NCI-H1048 (cell line): ENCODE measurements around the gene A2M.
"Not testable (repeated sequence)": the region's sequence is repeated elsewhere in the genome, so short reads cannot be mapped to it uniquely, and the experiment has no call there.

Experiments used
- DNase-seq: peaks from one replicate; lab custom pipeline; 2025; lab: John Stamatoyannopoulos, UW

Gene A2M

DNA sequence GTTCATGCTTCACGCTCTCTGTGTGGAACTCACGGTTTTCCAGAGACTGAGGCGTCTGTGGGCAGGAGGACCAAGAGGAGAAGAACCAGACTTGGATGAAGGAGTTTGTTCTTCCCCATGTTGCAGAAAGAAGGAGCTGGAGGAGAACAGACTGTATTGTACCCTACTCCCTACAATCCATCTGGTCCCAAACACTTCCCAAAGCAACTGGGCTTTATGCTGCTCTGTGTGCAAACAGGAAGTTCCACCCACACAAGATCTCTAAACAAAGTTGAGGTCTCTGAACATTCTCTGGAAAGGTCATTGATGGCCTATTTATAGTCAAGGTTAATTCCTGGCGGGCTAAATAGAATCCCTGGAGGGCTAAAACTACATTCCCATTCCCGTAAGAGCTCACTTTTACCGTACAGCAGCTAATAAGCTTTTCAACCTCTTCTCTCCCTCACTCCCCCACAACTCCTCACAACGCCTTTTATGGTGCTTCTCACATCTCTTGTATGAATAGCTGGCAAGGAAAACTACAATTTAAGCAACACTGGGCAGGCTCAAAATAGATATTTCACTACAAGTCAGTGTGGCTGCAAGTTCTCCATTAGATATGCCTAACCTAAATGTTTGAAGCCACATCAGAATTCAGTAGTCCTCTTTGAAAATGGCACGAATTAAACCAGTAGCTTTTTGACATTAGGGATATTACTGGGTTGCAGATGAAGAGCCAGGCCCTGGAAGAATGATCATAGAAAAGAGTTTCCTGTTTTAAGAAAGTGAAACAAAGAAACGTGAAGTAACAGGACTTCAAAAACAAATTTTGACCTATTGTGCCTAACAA lies at the start of gene A2M:
Gene A2M, minus strand, starts transcription at position 189 of the 829 bp plus-strand sequence. Its CDS starts 70 bp downstream, at position 119.
- DNase-seq = no peak

DNA sequence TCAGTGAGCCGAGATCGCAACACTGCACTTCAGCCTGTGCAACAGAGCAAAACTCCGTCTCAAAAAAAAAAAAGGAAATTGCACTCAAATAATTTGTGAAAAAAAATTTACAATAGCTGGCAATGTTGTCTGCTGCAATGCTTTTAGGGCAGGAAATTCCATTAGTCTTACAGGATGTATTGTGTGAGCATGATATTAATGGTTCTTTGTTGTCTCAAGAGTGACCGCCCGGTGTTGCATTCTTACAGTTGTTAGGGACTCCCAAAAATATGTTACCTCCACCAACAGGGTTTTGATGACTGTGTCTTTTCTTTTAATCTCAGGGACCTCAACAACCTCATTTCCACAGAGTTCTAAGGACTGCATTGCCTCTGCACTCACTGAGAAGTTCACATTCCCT lies 47.7 kb upstream of the A2M start:
- no peak for DNase-seq

DNA sequence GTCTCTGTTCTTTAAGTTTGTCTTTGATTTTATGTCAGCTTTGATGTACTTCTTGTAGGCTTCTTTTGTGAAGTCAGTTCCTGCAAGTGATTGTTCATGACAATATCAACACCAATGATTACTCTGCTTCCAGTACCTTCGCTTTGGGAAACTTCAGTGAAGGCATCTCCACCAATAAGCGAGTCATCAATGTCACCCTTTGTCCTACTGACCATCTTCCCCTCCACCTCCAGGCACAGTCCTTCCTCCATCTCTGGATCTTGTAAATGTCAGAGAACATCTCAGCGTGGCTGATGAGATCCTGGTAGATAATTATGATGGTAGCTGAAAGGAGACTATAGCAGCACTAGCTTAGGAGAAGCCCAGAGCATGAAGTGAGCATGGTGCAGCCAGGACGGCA lies 40.4 kb upstream of the A2M start:
- no peak for DNase-seq

DNA sequence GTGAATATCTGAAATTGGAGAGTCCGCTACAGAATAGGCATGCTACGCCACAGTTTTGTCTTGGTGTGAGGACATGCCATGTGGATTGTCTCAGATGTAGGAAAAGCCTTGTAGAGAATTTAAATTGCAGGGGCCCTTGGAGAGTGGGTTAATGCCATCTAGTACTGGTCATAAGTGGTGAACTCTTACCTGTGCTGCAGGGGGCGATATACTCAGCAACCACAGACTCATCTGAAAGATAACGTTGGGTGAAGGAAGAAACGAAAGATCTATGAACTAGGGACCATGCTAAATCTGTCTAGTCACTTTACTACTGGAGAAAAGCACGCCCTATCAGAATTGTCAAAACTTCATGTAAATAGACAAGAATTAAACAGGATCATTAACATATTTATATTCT lies 33.7 kb upstream of the A2M start:
- DNase-seq = no peak

DNA sequence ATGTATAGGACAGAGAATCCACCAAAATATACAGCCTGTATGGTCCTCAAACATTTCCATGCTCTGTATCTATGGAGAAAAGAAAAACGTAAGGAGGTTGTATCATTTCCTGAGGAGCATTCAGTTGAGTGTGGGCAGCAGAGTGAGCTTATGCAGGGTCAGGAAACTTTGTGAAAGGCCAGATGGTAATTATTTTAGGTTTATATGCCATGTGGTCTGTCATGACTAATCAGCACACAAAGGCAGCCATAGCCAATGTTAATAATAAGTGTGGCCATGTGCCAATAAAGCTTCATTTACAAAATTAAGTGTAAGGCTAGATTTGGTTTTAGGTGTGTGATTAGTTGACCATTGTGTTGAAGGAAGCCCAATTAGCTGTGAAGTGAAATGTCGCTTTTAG lies 33.2 kb upstream of the A2M start:
- no peak for DNase-seq

DNA sequence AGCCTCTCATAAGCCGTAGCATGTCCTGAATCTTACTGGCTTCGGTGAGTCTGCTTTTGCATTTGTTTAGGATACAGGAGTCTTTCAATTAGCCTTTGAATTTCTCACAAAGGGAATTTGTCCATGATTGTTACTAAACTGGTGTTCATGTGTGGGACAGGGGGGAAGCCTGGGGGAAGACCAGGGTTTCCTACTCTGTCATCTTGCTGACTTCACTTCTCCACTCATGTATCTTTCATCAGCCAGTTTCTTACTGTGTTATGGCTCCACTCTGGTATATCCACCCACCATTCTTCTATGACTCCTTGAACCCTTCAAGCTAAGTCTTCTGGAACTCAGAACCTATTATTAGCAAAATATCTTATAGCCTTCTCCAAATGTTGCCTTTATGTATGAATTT lies 31.7 kb upstream of the A2M start:
- DNase-seq = no peak

DNA sequence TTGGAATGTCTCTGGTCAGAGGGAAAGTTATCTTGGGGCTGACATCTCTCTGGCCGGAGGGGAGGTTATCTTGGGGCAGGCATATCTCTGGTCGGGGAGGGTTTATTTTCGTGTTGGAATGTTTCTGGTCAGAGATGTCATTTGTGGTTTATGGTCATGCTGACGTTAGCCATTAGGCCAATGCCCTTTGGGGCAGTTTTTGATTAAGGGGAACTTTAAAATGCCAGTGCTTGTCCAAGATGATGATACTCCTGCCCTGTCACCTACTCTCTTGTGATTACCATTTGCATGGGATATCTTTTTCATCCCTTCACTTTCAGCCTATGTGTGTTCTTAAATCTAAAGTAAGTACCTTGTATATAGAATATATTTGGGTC lies 29.0 kb upstream of the A2M start:
- no peak for DNase-seq

DNA sequence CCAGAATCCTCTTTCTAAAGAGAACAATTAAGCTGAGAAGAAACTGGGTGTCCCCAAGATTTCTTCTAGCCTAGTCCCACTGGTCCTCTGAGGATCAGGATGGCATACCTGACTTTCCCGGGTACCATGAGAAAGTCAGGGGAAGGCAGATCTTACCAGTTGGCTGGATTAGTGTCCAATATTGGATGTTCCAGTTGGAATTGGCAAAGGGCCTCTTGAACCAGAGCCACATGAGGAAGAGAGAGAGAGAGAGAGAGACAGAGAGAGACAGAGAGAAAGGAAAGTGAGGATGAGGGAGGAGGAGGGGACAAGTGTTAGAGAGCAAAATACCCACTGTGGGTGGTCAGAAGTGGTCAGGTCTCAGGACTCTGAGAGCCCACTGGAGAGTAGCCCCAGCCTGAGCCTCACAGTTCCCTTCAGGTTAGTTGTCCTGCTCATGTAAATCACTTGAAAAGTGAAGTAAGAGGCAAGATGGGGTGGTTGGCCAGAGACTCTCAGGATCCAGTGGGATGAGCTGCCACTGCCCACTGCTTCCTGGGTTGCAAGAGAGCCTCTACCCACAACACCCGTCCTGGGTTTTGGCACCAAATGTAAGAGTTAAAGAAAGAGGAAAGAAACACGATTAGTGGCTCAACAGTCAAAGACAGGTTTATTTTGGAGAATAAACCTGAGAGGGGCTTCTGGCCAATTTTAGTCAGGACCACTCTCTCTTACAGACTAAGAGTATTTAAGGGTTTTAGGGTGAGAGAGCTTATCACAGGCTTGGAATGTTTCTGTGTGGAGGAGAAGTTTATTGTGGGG lies 28.4 kb upstream of the A2M start:
- no peak for DNase-seq

DNA sequence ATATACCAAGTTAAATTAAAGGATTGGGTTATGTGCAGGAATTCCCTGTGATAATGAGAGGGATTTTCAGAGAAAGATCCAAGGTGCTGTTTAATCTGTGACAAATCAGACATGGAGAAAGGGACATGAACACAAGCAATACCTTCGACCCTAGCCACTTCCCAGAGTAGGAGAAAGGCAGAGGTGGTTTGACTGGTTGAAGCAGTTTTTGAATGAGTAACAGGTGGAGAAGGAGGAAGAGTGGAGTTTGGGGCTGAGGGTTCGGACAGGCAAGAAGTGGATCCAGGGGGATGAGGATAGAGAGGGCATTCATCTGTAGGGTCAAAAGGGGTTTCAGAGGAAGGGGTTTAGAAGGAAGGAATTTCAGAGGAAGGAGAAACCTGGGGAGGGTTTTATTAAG lies 27.4 kb upstream of the A2M start:
- no peak for DNase-seq

DNA sequence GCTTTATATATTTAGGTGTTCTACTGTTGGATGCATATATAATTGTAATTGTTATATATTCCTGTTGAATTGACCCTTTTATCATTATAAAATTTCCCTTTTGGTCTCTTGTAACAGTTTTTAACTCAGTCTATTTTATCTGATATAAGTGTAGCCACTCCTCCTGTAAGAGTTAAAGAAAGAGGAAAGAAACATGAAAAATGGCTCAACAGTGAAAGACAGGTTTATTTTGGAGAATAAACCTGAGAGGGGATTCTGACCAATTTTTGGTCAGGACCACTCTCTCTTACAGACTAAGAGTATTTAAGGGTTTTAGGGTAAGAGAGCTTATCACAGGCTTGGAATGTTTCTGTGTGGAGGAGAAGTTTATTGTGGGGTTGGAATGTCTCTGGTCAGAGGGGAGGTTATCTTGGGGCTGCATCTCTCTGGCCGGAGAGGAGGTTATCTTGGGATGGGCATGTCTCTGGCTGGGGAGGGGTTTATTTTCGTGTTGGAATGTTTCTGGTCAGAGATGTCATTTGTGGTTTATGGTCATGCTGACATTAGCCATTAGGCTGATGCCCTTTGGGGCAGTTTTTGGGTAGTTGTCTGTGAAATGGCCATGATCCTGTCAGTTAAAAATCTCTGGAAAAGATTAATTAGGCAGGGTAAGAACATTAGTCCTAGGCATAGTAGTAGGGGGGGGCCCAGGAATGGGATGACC lies 24.0 kb upstream of the A2M start:
- not testable (repeated sequence) for DNase-seq

DNA sequence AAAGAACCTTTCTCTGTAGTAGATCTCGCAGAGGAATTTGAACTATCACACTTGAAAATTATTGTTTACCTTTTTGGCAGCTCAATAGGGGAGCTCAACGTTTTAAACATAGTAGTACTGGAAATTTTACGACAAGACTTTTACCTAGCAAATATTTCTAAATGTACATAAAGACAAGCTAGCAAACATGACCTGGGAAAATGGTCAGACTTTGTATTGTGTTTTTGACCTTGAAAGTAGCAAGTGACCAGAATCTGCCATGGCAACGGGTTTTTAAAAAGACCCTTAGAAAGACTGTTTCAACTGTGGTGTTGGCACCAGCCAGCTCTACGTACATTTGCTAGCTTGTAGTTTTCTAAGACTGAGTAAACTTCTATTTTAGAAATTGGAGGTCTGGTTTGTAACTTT lies 20.2 kb upstream of the A2M start:
- DNase-seq = no peak

DNA sequence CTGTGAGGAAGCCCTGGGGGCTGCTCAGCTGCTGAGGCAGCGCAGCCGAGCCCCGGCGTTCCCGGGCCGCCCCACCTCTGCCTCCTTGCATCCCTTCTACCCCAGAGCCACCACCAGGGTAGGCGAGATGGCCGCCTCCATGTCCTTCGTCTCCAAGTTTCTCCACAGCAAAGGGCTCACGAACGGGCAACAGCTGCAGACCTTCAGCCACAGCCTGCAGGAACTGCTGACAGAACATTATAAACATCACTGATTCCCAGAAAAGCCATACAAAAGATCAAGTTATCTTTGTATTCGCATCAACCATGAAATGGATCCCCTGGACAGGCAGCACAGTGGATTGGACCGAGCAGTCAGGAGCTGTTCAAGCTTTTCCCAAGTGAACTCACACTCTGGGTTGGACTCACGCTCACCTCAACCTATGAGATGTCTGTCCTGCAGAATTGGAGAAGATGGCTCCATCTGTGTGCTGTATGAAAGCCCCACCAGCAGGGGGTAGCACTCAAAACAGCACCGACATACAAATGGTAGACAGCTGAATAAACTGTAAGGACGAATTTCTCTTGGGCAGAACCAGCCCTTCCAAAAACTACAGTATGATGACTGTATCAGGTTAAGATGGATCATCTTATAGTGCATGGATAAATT lies 19.4 kb upstream of the A2M start:
- no peak for DNase-seq

DNA sequence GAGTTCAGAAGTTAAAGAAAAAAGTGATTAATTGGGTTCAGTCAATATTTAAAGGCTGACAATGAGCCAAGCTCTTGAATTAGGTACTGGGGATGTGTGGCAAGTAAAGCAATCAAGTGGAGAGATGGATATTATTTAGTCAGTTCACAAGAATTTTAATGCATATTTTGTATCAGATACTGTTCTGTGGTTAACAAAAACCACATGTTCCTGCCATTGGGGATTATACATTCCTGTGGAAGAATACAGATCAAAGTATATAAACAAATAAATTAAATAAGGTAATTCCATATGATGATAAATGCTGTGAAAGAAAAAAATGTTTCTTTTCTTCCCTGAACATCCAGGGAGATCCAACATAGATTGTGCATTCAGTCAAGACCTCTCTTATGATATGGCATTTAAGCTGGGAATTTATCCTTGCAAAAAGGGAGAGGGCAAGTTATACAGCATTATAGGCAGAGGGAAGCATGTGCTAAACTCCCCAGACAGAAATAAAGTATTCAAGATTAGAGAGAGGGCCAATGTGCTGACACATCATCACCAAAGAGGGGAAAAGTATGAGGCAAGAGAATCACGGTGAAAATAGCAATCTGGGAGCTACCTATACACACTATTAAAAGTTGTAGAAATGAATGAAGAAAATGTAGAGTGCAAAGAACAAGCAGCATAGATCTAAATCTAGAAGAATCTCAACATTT lies 17.6 kb upstream of the A2M start:
- DNase-seq = no peak

DNA sequence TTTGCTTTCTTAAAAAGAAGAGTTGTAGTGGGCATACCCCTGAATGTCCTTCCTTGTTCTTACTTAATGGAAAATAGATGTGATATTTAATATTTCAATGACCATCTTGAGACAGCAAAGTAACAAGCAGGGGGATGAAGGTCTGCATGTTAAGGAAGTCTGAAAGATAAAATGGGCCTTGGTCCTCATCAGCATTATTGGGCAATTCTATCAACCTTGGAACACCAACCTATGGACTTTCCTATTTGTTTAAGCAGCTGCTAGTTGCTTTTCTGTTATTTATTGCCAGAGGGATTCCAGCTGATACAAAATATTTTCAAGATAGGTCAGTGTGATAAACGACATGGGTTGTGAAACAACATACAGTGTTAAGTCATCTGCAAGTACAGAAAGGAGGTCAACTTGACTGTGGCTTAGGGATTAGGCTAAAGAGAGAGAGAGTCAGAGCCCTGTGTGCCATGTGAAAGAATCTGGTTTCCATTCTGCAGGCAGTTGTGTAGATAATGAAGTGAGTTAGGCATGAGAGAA lies 16.4 kb upstream of the A2M start:
- no peak for DNase-seq

DNA sequence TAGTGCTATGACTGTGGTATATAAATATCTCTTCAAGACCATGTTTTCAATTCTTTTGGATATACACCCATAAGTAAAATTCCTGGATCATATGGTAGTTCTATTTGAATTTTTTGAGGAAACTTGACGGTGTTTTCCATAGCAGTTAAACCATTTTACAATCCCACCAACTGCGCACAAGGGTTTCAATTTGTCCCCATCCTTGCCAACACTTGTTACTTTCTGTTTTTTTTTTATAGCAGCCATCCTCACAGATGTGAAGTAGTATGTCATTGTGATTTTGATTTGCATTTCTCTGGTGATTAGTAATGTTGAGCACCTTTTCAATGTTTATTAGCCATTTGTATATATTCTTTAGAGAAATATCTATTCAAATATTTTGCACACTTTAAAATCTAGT lies 14.5 kb upstream of the A2M start:
- DNase-seq = no peak

DNA sequence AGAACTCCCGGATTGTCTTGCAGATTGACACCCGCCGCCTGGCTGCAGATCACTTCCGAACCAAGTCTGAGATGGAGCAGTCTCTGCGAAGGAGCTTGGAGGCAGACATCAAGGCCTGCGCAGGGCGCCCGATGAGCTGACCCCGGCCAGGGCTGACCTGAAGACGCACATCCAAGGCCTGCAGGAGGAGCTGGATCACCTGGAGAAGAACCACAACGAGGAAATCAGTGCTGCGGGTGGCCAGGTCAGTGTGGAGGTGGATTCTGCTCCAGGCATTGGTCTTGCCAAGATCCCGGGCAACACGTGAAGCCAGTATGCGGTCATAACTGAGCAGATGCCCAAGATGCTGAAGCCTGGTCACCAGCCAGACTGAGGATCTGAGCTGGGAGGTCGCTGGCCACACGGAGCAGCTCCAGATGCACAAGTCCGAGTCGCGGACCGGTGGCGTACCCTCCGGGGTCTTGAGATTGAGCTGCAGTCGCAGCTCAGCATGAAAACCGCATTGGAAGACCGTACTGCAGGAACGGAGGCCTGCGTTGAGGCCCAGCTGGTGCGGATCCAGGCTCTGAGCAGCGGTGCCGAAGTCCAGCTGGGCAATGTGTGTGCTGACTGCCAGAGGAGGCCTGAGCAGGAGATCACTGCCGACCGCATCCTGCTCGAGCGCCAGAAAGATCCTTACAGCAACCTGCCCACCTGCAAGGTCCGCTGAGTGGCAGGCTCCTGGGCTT lies 12.4 kb upstream of the A2M start:
- no peak for DNase-seq

DNA sequence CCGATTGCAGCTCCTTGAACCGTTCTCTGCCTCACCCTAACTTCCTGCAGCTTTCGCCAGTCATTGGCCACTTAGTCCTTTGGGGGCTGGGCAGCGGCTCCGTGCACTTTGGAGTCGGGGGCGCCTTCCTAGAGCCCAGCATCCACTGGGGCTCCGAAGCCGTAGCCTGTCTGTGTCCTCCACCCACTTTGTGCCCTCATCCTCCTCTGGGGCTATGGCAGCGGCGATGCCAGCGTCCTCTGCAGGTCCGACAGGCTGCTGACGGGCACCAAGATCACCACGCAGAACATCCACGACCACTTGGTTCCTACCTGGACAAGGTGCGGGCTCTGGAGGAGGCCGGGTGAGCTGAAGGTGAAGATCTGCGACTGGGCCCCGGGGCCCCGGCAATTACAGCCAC lies 11.8 kb upstream of the A2M start:
- DNase-seq = no peak

DNA sequence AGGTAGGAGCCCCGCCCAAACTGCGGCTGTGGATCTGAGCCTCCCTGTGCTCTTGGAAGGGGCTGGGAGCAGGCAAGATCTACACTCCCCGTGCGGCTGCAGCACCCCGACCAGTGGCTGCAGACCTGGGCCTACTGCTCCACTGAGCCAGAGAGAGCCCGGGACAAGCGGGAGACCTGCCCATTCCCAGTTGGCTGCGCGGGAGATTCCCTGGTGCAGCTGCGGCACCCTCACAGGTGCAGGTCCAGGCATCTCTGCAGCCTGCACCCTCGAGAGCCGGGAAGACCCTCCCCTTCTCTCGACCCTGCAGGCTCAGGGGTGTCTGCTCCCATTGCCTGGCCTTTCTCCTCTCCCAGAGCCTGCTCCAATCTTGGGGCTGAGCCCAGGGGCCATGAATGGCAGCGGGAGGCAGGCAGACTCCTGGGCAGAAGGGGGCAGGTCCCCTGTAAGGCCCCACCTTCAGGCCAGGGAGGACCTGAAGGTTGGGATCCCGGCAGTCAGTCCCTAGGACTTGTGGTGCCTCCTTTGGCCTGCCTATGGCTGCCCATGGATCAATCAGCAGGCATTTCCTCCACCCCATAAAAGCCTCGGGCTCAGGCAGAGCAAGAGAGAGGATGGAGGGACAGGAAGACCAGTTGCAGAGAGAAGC lies 8.8 kb upstream of the A2M start:
- DNase-seq = no peak

DNA sequence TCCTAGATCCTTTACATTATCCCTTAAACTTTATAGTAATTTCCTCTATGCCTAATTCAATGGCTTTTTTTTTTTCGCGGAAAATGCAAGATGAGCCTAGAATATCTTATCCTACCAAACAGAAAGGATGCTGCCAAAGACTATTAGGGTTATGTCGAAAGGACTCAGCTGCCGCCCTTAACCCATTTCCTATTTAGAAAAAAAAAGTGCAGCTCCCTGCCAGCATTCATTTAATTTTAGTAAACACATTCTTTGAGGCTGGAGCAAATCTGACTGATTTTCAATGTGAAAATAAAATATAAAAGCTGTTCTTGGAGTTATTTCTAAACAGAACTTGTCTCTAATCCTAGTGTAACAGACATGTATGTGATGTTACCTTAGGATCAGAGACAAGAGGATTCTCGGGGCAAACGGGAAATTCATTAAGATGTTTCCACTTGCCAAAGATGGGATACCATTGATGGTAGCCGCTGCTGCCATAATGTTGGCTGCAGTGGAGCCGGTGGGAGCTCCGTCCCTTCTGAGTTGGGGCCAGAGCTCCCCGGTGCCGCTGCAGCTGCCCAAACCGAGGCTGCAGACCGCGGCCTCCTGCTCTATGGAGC lies 8.2 kb upstream of the A2M start:
- DNase-seq = no peak

DNA sequence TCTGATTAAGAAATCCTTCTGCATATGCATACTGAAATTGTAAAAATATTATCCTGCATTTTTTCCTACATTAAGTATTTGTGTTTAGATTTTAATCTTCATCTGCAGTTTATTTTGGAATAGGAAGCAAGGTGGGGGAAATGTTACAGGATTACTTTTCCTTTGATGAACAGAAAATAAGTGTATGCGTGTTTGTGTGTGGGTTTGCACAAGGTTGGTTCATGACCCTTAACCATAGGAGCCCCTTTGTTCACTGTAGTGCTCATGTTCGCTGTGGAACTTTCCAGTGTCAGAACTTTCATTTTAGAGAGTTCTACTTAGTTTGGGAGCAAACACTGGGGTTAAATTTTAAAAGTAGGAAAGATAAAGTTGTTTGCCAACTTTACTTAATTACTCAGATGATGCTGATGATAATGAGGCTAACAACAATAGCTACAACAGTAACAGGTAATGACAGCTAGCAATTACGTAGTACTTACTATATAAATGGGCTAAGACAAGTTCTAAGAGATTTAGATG lies 6.4 kb upstream of the A2M start:
- DNase-seq = no peak
